Mesenteric fat pad (tissue), 1 donor: ENCODE results near the gene HEMK1. TPM values are rescaled to one million over a fixed set of nuclear protein-coding genes. Genes with fewer than 3 reads are reported as not detected.

Experiments
- DNase-seq: peaks from one replicate; pipeline ENCODE4 v3.0.0-alpha.2; 2020; ENCODE audit warnings: low spot score
- long read RNA-seq: library from polyadenylated mRNA; unstranded; transcript quantifications from one replicate; pipeline ENCODE4 v2.0.0, GENCODE V29; 2020
- total RNA-seq: library from RNA; stranded (reverse); fragmentation: NEBNext Ultra II Directional; extraction: Animal tissue kit (Norgen Biotek cat#: 25700); gene quantifications from one replicate; pipeline ENCODE4 v1.2.1, GENCODE V29; 2021
- donor health status: DM: yes; HTN: yes; CAD: no.

Gene HEMK1, protein sequence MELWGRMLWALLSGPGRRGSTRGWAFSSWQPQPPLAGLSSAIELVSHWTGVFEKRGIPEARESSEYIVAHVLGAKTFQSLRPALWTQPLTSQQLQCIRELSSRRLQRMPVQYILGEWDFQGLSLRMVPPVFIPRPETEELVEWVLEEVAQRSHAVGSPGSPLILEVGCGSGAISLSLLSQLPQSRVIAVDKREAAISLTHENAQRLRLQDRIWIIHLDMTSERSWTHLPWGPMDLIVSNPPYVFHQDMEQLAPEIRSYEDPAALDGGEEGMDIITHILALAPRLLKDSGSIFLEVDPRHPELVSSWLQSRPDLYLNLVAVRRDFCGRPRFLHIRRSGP
- 15.5 TPM for total RNA-seq
- long read RNA-seq, full-length matches to known transcripts = 39 of 56 reads
- long read RNA-seq, partial matches to known transcripts = 2 of 56 reads
- long read RNA-seq, other reads (novel, unspliced or antisense) = 15 of 56 reads

GRCh38 chr3:50568947-50569749, at the start of gene HEMK1:
Gene HEMK1 (plus strand): TSS chr3:50569522. CDS start chr3:50571105, 1,583 bp downstream.
- peak; percentile 98 for DNase-seq

GRCh38 chr3:50520849-50521248, 48.5 kb upstream of the HEMK1 start:
- DNase-seq = no peak

DNA sequence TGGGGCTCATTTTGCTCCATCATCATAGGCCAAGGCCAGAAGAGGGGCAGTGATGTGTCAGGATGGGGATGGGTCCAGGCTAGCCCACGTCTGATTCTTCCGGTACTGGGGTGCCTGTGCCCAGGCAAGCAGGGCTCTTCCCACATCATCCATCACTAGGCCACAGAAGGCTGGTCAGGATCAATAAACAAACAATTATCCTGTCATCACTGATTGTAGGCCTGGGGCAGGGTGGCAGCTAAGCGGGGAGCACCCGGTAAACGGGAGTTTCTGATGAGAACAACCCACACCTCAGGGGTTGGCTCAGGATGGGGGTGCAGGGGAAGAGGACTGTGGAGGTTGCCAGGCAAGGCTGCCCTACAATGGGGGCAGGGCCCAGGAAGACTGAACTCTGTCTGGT, 47.8 kb upstream of the HEMK1 start:
- no peak for DNase-seq

DNA sequence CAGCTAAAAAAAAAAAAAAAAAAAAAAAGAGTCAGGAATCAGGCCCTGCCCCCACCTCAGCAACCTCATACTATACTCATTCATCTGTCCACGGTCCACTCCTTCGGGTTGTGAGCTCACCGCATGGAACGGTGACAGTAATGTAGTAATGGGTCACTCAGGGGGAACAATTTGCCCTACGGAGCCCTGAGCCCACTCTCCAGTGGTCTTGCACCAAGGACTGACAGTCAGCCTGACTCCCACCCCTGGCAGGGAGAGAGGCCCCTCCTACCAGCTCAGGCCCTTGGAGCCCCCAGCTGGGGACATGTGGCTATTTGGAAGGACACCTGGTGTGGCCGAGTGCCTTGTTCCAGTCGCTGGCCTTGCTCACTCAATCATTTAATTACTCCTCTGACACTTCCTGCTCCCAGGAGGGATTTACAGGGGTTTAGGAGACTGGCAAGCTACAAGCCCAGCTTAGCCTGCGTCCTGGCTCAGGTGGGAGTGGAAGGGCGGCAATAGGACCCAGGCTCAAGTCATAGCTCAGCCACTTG, 46.0 kb upstream of the HEMK1 start:
- no peak for DNase-seq

DNA sequence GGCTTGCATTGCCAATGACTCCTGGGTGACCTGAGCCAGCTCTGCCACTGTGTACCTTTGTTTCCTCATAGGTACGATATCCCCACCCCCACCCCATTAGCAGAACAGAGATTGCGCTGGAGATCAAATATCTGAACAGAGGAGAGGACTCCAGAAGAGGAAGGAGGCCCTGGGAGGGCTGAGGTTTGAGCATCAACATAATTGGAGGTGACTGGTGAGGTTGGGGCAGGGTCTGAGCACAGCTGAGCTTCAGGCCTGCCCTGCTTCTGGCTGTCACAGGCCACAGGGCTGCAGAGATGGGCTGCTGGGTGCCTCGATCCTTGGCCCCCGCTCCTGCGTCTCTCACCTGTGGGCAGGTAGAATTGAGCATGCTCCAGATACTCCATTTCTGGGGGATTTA, 44.6 kb upstream of the HEMK1 start:
- no peak for DNase-seq

- no peak for DNase-seq
These were observed 44.0 kb upstream of the HEMK1 start for GRCh38 chr3:50525191-50525910.

DNA sequence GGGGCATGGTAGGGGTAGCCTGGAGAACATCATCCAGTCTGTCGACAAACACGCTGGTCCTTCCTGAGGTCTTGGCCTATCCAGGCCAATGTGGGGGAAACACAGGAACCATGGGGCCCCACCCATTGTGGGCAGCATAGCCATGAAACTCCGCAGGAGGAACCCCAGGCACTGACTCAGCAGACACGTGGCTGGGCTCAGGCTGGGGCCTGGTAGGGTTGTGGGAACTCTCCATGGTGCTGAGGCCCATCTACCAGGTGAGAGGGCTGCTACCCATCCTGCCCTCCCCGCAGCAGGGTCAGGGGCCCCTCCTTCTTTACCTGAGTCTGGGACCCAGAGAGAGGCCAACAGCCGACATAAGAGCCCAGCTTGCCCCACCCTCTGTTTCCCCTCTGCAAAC, 43.3 kb upstream of the HEMK1 start:
- no peak for DNase-seq

- DNase-seq = no peak
These were observed 39.0 kb upstream of the HEMK1 start for GRCh38 chr3:50530001-50530970.

DNA sequence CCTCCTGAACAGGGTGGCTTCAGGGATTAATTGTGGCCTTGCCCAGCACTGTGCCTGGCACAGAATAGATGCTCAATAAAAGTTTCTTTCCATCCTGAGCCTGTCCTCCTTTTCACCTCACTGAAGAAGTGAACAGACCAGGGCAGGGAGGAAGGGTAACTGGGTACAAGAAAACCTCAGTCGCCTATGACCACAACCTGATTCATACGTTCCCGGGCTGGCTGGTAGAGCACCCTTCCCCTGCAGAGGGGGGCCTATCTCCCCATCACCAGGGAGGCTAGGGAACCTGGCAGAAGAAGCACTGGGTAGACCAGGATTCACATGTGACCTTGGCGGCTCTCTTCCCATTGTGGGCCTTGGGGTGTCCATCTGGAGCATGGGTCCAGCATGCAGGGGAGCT, 38.1 kb upstream of the HEMK1 start:
- DNase-seq = no peak

DNA sequence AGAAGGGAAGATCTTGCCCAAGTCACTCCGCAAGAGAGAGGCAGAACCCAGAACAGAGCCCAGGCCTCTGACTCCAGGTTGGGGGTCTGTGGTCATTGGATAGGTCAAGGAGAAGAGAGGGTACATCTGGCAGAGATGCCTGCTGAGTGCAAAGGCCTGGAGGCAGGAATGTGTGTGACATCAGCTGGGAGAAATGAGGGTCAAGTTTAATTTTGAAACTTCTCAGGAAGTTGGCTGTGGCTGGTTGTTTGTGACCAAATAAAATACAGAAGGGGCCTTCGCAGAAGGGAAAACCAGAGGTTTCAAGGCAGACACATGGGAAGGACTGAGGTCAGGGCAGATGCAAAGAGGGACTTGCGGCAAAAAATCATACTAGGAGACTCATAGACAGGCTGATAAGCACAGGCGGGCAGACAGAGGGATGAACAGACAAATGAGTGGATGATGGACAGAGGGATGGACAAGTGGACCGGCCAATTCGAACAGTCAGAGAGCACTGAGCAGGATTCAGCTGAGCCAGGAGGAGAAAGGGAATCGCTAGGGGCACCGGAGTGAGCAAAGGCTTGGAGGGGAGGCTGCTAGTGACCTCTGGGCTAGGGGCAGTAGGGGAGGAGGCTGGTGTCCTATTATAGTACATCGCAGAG, 37.1 kb upstream of the HEMK1 start:
- DNase-seq = no peak

DNA sequence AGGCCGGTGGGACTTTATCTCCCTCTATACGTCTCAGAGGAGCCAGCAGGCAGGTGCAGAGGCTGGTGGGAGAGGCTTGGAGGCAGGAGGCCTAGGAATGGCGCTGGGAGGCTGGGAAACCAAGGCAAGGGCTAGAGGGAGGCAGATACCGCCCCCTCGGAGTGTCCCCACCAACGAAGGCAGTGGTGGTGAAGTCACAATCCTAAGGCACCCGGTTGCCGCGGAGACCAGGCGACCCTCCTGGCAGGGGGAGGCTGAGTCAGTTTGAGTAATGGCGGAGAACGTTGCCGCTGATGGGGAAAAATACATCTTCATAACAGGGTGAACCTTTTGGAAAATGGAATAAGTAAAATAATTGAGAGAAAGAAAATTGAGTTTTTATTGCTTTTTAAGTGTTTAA, 36.0 kb upstream of the HEMK1 start:
- DNase-seq = no peak

DNA sequence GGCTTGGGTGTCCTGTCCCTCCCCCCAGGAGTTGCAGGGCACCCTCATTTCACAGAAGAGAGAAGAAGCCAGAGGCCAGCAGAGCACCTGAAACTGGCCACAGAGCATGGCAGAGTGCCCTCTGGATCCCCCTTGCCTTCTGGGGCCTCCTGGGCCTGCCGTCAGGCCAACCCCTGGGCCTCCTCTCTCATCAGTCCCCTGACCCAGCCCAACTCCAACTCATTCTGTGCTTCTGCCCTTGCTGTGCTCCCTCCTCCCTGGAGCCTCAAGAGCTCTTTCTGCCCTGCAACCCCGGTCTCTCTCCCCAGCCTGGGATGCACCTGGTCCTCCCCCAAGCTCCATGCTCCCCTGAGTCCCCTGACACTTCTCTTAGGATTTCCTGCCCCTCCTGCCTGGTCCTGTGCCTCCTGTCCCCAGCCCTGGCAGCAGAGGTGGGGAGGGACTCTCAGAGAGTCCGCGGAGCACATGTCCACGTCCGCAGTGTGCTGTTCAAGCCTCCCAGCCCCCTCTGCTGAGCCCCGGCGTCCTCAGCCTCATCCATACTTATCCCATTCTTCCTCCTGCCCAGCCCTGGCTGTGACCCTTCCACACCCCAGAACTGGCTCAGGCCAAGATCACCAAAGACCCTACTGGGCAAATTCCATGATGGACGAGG, 35.4 kb upstream of the HEMK1 start:
- no peak for DNase-seq

GRCh38 chr3:50534681-50535330, 34.5 kb upstream of the HEMK1 start:
- DNase-seq = no peak

GRCh38 chr3:50536471-50537180, 32.7 kb upstream of the HEMK1 start:
- no peak for DNase-seq

DNA sequence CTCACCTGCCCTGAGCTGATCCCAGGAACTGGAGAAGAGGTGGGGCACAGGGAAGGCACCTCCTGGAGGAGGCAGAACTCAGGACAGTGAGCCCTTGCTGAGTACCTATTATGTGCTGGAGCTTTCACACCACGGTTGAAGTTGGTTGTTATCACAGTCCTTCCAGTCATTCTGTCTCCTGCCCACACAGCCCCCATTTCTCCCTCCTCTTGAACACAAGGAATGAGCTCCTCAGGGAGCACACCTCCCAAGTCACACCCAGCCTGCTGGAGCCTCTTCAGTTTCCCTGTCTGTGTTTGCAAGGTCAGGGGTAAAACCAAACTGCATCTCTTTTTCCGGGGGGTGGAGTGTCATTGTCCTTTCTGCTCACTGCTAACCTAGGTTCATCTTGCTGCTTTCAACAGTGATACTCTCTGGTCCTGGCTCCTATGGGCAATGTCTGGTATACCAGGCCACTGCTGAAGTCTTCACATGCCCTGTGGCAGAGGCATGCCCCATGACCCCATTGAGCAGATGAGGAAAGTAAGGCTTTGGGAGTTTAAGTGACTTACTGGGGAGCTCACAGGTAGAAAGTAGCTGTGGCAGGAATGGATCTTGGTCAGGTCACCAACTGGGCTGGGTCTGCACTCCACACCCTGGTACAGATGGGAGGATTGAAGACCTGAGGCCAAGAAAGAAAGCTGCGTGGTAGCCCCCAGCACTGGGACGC, 31.7 kb upstream of the HEMK1 start:
- DNase-seq = no peak

DNA sequence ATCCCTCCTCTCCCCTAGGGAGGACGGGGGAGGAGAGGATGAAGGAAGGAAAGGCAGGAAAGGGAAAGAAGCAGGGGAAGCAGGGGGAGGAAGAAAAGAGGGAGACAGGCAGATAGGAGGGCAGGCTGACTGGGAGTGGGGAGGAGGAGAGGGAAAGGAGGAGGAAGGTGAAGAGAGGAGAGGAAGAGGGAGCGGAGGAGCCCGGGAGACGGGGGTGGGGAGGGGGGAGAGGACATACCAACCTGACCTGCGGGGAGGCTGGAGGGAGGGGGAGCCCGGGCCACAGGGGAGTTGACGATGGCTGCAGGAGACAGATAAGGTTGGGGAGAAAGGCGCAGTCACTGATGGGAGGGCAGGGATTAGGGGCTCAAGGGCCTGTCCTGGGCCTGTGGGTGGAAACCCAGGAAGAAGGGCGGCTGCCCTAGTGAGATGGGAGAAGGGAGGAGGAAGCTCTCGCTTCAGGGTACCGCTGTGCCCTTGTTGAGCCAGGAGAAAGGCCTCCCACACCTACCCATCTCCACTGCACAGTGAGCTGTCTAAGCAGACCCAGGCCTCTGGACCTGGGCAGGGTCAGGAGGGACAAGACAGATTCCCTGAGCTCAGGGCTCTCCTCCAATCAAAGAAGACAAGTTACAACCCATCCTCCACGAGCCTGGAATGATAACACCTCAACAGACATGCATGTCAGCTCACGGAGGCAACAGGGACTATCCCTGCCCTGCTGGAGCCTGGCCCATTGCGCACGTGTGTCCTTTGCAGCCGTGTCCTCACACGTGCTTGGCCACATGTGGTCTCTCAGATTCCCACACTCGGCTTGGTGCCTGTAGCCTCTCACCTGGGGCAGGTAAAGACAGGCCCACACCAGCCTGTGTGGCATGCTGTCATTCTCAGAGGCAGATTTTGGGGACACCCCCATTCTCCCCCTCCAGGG, 29.7 kb upstream of the HEMK1 start:
- DNase-seq = no peak
